ENCODE data around the gene TIAM1. TPM values are rescaled to one million over a fixed set of nuclear protein-coding genes. Genes with fewer than 3 reads are reported as not detected.

The TIAM1 gene, protein sequence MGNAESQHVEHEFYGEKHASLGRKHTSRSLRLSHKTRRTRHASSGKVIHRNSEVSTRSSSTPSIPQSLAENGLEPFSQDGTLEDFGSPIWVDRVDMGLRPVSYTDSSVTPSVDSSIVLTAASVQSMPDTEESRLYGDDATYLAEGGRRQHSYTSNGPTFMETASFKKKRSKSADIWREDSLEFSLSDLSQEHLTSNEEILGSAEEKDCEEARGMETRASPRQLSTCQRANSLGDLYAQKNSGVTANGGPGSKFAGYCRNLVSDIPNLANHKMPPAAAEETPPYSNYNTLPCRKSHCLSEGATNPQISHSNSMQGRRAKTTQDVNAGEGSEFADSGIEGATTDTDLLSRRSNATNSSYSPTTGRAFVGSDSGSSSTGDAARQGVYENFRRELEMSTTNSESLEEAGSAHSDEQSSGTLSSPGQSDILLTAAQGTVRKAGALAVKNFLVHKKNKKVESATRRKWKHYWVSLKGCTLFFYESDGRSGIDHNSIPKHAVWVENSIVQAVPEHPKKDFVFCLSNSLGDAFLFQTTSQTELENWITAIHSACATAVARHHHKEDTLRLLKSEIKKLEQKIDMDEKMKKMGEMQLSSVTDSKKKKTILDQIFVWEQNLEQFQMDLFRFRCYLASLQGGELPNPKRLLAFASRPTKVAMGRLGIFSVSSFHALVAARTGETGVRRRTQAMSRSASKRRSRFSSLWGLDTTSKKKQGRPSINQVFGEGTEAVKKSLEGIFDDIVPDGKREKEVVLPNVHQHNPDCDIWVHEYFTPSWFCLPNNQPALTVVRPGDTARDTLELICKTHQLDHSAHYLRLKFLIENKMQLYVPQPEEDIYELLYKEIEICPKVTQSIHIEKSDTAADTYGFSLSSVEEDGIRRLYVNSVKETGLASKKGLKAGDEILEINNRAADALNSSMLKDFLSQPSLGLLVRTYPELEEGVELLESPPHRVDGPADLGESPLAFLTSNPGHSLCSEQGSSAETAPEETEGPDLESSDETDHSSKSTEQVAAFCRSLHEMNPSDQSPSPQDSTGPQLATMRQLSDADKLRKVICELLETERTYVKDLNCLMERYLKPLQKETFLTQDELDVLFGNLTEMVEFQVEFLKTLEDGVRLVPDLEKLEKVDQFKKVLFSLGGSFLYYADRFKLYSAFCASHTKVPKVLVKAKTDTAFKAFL (N-terminal part only)
- 37.7 TPM for polyA plus RNA-seq (2013, experiment 1 of 2)
- polyA plus RNA-seq (2013, experiment 2 of 2): 35.9 TPM

DNA sequence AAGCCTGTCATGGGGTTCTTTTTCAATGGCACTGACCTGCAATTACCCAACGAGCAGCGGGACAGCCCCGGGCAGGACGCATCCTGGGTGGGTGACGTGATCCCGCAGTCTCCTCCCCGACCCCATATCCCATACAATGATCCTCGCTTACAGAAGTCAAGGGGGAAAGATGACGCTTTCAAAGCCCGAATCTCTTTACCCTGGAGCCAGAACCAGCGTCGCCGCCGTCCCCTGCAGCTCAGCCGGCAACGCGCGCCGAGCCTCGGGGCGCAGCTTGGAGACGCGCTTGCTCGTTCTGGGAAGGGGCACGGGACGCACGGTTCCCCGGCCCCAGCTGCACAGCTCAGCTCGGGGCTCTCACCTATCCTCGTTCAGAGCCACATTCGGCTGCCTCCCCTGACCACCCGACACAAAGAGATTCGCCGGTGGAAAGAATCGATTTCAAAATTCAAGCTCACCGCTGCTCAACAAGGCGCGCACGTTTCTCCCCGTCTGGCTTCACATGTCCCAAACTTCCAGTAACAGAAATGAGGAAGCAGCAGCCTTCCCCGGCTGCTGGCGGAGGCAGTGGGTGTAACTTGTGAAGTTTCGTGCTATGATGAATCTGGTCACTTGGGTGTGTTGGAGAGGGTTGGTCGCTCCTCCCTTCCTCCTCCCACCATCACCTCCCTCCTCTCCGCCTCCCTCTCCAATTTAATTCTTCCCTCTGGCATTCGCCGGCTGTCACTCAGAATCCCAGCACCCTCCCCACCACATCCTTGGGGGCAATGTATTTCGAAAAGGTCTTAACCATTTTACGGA, at the start of gene TIAM1:
Gene TIAM1 (minus strand): TSS at position 582 of the 801 bp plus-strand sequence. CDS start 77,289 bp downstream, outside the sequence.
- Histone ChIP-seq H3K36me3 (replicated peaks in 1 of 2; ENCODE audit: control insufficient read depth in 2 of 2, insufficient read depth in 2 of 2, low read length in 2 of 2) (no peaks in the 10 kb centered on the region), H2BK120ac (ENCODE audit: low read depth, low read length) (peak within 1 kb of the TSS; percentile 19), H2AFZ (ENCODE audit: low read length) (peak within 1 kb of the TSS; percentile 85), H2BK5ac (ENCODE audit: low read length) (no peak within 1 kb of the TSS), H3K4me2 (ENCODE audit: insufficient read depth, low read length, poor library complexity, severe bottlenecking) (peak within 1 kb of the TSS; percentile 99), H3K4me3 (ENCODE audit: low read length in 2 of 2) (peak within 1 kb of the TSS; percentile 54 to 86), H3K79me1 (ENCODE audit: low read depth, low read length) (no peaks in the 10 kb centered on the region), H3K23ac (ENCODE audit: low read depth, low read length, poor library complexity) (peak within 1 kb of the TSS; percentile 27), H2BK15ac (ENCODE audit: low read length) (peak within 1 kb of the TSS; percentile 45), H3K9me3 (replicated peaks in 1 of 2; ENCODE audit: control insufficient read depth in 2 of 2, insufficient read depth in 1 of 2, low read depth in 1 of 2, low read length in 2 of 2) (no peaks in the 10 kb centered on the region), H4K8ac (ENCODE audit: low read depth, low read length) (no peak within 1 kb of the TSS), H2BK12ac (ENCODE audit: low read length) (no peak within 1 kb of the TSS), H2AK5ac (ENCODE audit: low read depth, low read length) (no peak within 1 kb of the TSS), H3K14ac (ENCODE audit: low read length) (peak within 1 kb of the TSS; percentile 56), H3K4ac (ENCODE audit: low read length) (no peak within 1 kb of the TSS), H3K9ac (ENCODE audit: low read depth, low read length, poor library complexity) (peak within 1 kb of the TSS; percentile 88), H3K27ac (replicated peaks; ENCODE audit: low read length) (peak within 1 kb of the TSS; percentile 19), H3K18ac (ENCODE audit: low read length) (peak within 1 kb of the TSS; percentile 91), H4K91ac (ENCODE audit: low read depth, low read length, poor library complexity) (no peak within 1 kb of the TSS), H3K4me1 (ENCODE audit: control insufficient read depth in 2 of 2, insufficient read depth in 1 of 2, low read depth in 1 of 2, low read length in 2 of 2) (peaks cover 8 to 24% of the 10 kb centered on the region in 2 donors), H3K27me3 (ENCODE audit: control insufficient read depth in 3 of 3, insufficient read depth in 3 of 3, low read depth in 1 of 3, low read length in 3 of 3) (no peaks in the 10 kb centered on the region)
- WGBS, 2 donors (ENCODE audit: extremely low coverage in 2 of 2, insufficient read length in 2 of 2, insufficient replicate concordance in 1 of 2): no CpG with 5 or more reads among the region's 49 CpGs
- DNase-seq (ENCODE audit: low spot score): peak; percentile 42

DNA sequence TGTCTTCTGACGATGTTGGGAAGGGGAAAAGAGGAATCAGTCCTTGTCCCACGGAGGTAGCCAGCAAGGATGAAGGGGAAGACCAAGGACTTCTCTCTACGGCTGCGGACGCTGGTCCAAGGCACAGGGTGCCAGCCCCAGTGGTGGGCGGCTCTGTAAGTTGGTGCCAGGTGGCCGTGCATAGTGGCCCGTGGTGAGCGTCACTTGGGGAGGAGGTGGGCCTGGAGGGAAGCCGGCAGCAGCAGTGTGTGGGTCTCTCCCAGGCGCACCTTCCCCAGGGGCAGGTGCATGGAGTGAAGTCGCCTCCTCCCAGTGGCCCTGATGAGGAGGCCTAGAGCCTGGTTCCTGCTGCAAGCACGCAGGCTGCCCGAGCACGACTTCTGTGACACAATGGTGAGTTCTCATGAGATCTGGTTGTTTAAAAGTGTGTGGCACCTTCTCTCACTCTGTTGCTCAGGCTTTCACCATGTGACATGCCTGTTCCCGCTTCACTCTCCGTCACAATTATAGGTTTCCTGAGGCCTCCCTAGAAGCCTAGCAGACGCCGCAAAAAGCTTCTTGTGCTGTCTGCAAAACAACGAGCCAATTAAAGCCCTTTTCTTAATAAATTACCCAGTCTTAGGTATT, 43.6 kb upstream of the TIAM1 start:
- peaks cover 3% of the 10 kb centered on the region for H3K79me1 ChIP-seq (ENCODE audit: low read depth, low read length)
- no peak overlapping the region for H3K14ac ChIP-seq (ENCODE audit: low read length)
- peaks cover 0 to 4% of the 10 kb centered on the region in 2 donors for H3K4me1 ChIP-seq (ENCODE audit: control insufficient read depth in 2 of 2, insufficient read depth in 1 of 2, low read depth in 1 of 2, low read length in 2 of 2)
- no peak overlapping the region for H3K4me2 ChIP-seq (ENCODE audit: insufficient read depth, low read length, poor library complexity, severe bottlenecking)
- no peaks in the 10 kb centered on the region for H3K27me3 ChIP-seq (ENCODE audit: control insufficient read depth in 3 of 3, insufficient read depth in 3 of 3, low read depth in 1 of 3, low read length in 3 of 3)
- no peak overlapping the region for H2BK120ac ChIP-seq (ENCODE audit: low read depth, low read length)
- no peaks in the 10 kb centered on the region for H3K36me3 ChIP-seq (replicated peaks in 1 of 2; ENCODE audit: control insufficient read depth in 2 of 2, insufficient read depth in 2 of 2, low read length in 2 of 2)
- H2BK15ac ChIP-seq (ENCODE audit: low read length): no peak overlapping the region
- no peak overlapping the region for H2BK12ac ChIP-seq (ENCODE audit: low read length)
- peak overlapping the region; percentile 55 for H3K9ac ChIP-seq (ENCODE audit: low read depth, low read length, poor library complexity)
- H2AFZ ChIP-seq (ENCODE audit: low read length): no peak overlapping the region
- no peak overlapping the region for H2AK5ac ChIP-seq (ENCODE audit: low read depth, low read length)
- no peak overlapping the region for H4K8ac ChIP-seq (ENCODE audit: low read depth, low read length)
- no peak overlapping the region for H3K4me3 ChIP-seq (ENCODE audit: low read length in 2 of 2)
- H4K91ac ChIP-seq (ENCODE audit: low read depth, low read length, poor library complexity): no peak overlapping the region
- H3K23ac ChIP-seq (ENCODE audit: low read depth, low read length, poor library complexity): no peak overlapping the region
- WGBS, 2 donors (ENCODE audit: extremely low coverage in 2 of 2, insufficient read length in 2 of 2, insufficient replicate concordance in 1 of 2): no CpG with 5 or more reads among the region's 20 CpGs
- no peak overlapping the region for H2BK5ac ChIP-seq (ENCODE audit: low read length)
- H3K4ac ChIP-seq (ENCODE audit: low read length): no peak overlapping the region
- peak overlapping the region; percentile 24 for H3K18ac ChIP-seq (ENCODE audit: low read length)
- H3K27ac ChIP-seq (replicated peaks; ENCODE audit: low read length): no peak overlapping the region
- H3K9me3 ChIP-seq (replicated peaks in 1 of 2; ENCODE audit: control insufficient read depth in 2 of 2, insufficient read depth in 1 of 2, low read depth in 1 of 2, low read length in 2 of 2): peaks cover 0 to 2% of the 10 kb centered on the region in 2 donors
- DNase-seq (ENCODE audit: low spot score): no peak

DNA sequence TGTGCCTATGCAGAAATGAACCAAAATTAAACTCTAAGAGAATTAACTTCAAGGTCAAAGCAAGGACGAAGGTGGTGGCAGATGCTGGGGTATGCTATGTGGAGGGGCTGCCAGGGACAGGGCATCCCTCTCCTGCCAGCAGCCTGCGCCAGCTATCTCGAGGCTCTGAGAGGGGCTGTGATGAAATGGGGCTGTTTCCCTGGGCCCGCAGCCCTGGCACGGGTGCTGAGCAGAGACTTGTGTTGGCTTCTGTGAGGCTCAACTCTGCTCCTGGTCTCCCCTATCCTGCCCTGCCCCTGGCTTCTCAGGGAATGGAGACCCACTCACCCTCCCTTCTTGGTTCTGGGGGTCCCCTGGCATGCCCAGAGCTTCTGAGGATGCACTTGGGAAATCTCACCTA, 41.9 kb upstream of the TIAM1 start:
- DNase-seq (ENCODE audit: low spot score): no peak
- Histone ChIP-seq H3K14ac (ENCODE audit: low read length) (no peak overlapping the region), H3K27ac (replicated peaks; ENCODE audit: low read length) (no peak overlapping the region), H3K79me1 (ENCODE audit: low read depth, low read length) (peaks cover 3% of the 10 kb centered on the region), H2AFZ (ENCODE audit: low read length) (no peak overlapping the region), H3K9ac (ENCODE audit: low read depth, low read length, poor library complexity) (no peak overlapping the region), H3K18ac (ENCODE audit: low read length) (no peak overlapping the region), H3K9me3 (replicated peaks in 1 of 2; ENCODE audit: control insufficient read depth in 2 of 2, insufficient read depth in 1 of 2, low read depth in 1 of 2, low read length in 2 of 2) (no peaks in the 10 kb centered on the region), H2BK5ac (ENCODE audit: low read length) (no peak overlapping the region), H2AK5ac (ENCODE audit: low read depth, low read length) (no peak overlapping the region), H2BK15ac (ENCODE audit: low read length) (no peak overlapping the region), H2BK12ac (ENCODE audit: low read length) (no peak overlapping the region), H3K4me1 (ENCODE audit: control insufficient read depth in 2 of 2, insufficient read depth in 1 of 2, low read depth in 1 of 2, low read length in 2 of 2) (peaks cover 0 to 4% of the 10 kb centered on the region in 2 donors), H4K91ac (ENCODE audit: low read depth, low read length, poor library complexity) (no peak overlapping the region), H3K4me3 (ENCODE audit: low read length in 2 of 2) (no peak overlapping the region), H3K4ac (ENCODE audit: low read length) (no peak overlapping the region), H3K23ac (ENCODE audit: low read depth, low read length, poor library complexity) (peak overlapping the region; percentile 92), H3K4me2 (ENCODE audit: insufficient read depth, low read length, poor library complexity, severe bottlenecking) (no peak overlapping the region), H3K36me3 (replicated peaks in 1 of 2; ENCODE audit: control insufficient read depth in 2 of 2, insufficient read depth in 2 of 2, low read length in 2 of 2) (no peaks in the 10 kb centered on the region), H4K8ac (ENCODE audit: low read depth, low read length) (no peak overlapping the region), H3K27me3 (ENCODE audit: control insufficient read depth in 3 of 3, insufficient read depth in 3 of 3, low read depth in 1 of 3, low read length in 3 of 3) (no peaks in the 10 kb centered on the region), H2BK120ac (ENCODE audit: low read depth, low read length) (no peak overlapping the region)
- no CpG with 5 or more reads among the region's 5 CpGs for WGBS, 2 donors (ENCODE audit: extremely low coverage in 2 of 2, insufficient read length in 2 of 2, insufficient replicate concordance in 1 of 2)
